ENCODE data around the gene PFDN4. TPM values are rescaled to one million over a fixed set of nuclear protein-coding genes. Genes with fewer than 3 reads are reported as not detected.

The PFDN4 gene
- total RNA-seq, 2 donors from 2014 or later, result 16.5 to 48.8 TPM

- ATAC-seq, result no peak
- intact Hi-C loops (cut with DNase I), result no loop called here
- Histone ChIP-seq H3K27ac (no peak overlapping the region), H3K36me3 (replicated peaks in 1 of 2; ENCODE audit: insufficient read depth in 1 of 2, low read depth in 2 of 2) (no peaks in the 10 kb centered on the region), H3K9me3 (no peaks in the 10 kb centered on the region), H3K4me3 (no peak overlapping the region), H3K27me3 (peaks cover 0 to 7% of the 10 kb centered on the region in 2 donors), H3K4me1 (peaks cover 12% of the 10 kb centered on the region)
- TF ChIP-seq, protein P1, sequence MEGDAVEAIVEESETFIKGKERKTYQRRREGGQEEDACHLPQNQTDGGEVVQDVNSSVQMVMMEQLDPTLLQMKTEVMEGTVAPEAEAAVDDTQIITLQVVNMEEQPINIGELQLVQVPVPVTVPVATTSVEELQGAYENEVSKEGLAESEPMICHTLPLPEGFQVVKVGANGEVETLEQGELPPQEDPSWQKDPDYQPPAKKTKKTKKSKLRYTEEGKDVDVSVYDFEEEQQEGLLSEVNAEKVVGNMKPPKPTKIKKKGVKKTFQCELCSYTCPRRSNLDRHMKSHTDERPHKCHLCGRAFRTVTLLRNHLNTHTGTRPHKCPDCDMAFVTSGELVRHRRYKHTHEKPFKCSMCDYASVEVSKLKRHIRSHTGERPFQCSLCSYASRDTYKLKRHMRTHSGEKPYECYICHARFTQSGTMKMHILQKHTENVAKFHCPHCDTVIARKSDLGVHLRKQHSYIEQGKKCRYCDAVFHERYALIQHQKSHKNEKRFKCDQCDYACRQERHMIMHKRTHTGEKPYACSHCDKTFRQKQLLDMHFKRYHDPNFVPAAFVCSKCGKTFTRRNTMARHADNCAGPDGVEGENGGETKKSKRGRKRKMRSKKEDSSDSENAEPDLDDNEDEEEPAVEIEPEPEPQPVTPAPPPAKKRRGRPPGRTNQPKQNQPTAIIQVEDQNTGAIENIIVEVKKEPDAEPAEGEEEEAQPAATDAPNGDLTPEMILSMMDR (IDR thresholded peaks at IDR 0.05), result no peak
- no peak for TF ChIP-seq POLR2A (IDR thresholded peaks at IDR 0.05)
- 7 to 17% methylated on average over 2 of the region's 2 CpGs for WGBS, 2 donors
- no peak for DNase-seq
Measured at GRCh38 chr20:54178256-54178655, 29.6 kb upstream of the PFDN4 start.

- no peak for DNase-seq
- H3K27me3 ChIP-seq, result no peaks in the 10 kb centered on the region
- intact Hi-C loops (cut with DNase I), result no loop called here
Measured at GRCh38 chr20:54179946-54180345, 27.9 kb upstream of the PFDN4 start.

GRCh38 chr20:54180931-54181330 lies 27.0 kb upstream of the PFDN4 start:
- ATAC-seq (no peak), DNase-seq (no peak)
- no peaks in the 10 kb centered on the region for H3K27me3 ChIP-seq
- no peaks in the 10 kb centered on the region for H3K4me1 ChIP-seq
- no peak overlapping the region for H3K4me3 ChIP-seq
- intact Hi-C loops (cut with DNase I), result no loop called here
- no peaks in the 10 kb centered on the region for H3K36me3 ChIP-seq (replicated peaks in 1 of 2; ENCODE audit: insufficient read depth in 1 of 2, low read depth in 2 of 2)
- H3K9me3 ChIP-seq, result no peaks in the 10 kb centered on the region
- no peak overlapping the region for H3K27ac ChIP-seq
- WGBS, 2 donors, result 46 to 80% methylated on average over 1 of the region's 1 CpG
- TF ChIP-seq, protein P1 (IDR thresholded peaks at IDR 0.05), result no peak
- no peak for TF ChIP-seq POLR2A (IDR thresholded peaks at IDR 0.05)

More at GRCh38 chr20:54179946-54180345, 27.9 kb upstream of the PFDN4 start:
- Histone ChIP-seq H3K27ac (no peak overlapping the region), H3K4me3 (no peak overlapping the region), H3K9me3 (no peaks in the 10 kb centered on the region), H3K4me1 (no peaks in the 10 kb centered on the region), H3K36me3 (replicated peaks in 1 of 2; ENCODE audit: insufficient read depth in 1 of 2, low read depth in 2 of 2) (no peaks in the 10 kb centered on the region)
- ATAC-seq, result no peak
- WGBS, 2 donors, result 48 to 60% methylated on average over 2 of the region's 2 CpGs
- TF ChIP-seq, protein P1 (IDR thresholded peaks at IDR 0.05), result no peak
- TF ChIP-seq POLR2A (IDR thresholded peaks at IDR 0.05), result no peak

DNA sequence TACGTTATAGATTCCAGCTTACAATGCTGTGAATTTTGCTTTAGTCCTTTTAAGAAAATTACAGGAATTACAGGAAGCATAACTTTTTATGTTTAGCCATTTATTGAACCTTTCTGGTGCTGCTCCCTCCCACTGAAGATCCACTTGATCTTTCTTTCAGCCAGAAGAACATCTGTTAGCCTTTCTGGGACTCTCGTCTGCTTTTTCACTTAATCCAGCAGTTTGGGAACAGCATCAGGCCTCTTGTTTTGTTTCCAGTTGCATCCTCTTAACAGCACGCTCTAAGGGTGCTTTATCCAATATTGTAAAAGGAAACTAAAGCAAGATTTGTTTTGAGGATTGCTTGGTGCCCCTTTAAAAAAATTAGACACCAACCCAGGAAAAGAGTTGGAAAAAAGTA lies 23.8 kb upstream of the PFDN4 start:
- intact Hi-C loops (cut with DNase I), result no loop called here
- Histone ChIP-seq H3K27ac (no peak overlapping the region), H3K27me3 (no peaks in the 10 kb centered on the region), H3K36me3 (replicated peaks in 1 of 2; ENCODE audit: insufficient read depth in 1 of 2, low read depth in 2 of 2) (no peaks in the 10 kb centered on the region), H3K9me3 (no peaks in the 10 kb centered on the region), H3K4me3 (no peak overlapping the region), H3K4me1 (no peaks in the 10 kb centered on the region)
- no peak for TF ChIP-seq POLR2A (IDR thresholded peaks at IDR 0.05)
- TF ChIP-seq, protein P1 (IDR thresholded peaks at IDR 0.05), result no peak
- 40 to 43% methylated on average over 3 of the region's 3 CpGs for WGBS, 2 donors
- ATAC-seq, result no peak
- no peak for DNase-seq

DNA sequence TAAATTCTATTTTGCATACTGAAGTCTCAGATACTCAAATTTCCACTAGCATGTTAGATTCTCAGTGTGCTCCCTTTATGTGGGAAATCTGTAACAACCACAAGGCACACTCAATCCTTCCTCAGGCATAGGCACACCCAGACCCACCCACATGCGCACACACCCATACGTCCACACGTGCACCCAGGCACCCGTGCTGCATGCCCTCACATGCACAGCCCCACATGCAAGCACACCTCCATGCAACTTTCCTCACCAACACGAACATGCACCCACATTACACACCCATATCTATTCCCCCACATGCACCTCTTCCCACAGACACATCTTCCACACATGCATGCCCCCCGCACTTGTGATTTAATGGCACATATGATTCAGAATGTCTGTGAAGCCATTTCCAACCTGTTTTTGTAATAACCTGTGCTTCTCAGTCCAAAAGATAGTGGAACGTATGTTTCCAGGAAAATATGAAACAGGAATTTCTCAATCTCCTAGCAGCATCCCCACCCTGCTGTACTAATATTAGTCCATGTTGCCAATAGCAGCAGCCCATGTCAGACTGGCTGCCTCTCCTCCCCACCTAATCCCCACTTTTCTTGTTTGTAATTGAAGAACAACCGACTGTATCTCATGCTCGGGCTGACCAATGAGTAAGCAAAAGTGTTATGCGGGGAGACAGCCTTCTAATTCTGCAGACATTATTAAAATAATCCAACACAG lies 22.8 kb upstream of the PFDN4 start:
- Histone ChIP-seq H3K4me3 (no peak overlapping the region), H3K36me3 (replicated peaks in 1 of 2; ENCODE audit: insufficient read depth in 1 of 2, low read depth in 2 of 2) (no peaks in the 10 kb centered on the region), H3K27ac (no peak overlapping the region), H3K9me3 (no peaks in the 10 kb centered on the region), H3K4me1 (no peaks in the 10 kb centered on the region), H3K27me3 (no peaks in the 10 kb centered on the region)
- ATAC-seq, result no peak
- intact Hi-C loops (cut with DNase I), result no loop called here
- no peak for DNase-seq
- TF ChIP-seq POLR2A (IDR thresholded peaks at IDR 0.05), result no peak
- TF ChIP-seq, protein P1 (IDR thresholded peaks at IDR 0.05), result no peak
- 68 to 80% methylated on average over 10 of the region's 10 CpGs for WGBS, 2 donors
